ENCODE measurements around the gene ZDHHC12. TPM values are rescaled to one million over a fixed set of nuclear protein-coding genes. Genes with fewer than 3 reads are reported as not detected.

ZDHHC12 gene
- total RNA-seq, 1 donor from 2014 or later = 18.2 TPM

DNA sequence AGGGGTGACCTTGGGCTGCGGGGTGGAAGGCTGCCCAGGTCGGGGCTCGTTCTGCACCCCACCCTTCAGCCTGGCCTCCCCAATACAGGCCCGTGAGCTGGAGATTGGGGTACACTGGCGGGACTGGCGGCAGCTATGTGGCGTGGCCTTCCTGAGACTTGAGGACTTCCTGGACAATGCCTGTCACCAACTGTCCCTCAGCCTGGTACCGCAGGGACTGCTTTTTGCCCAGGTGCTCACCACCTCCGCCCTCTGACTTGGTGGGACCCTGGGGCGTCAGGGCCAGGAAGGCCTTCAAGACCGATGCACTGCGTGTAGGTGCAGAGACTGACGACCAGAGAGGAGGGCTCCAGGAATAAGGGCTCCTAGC, 10.5 kb downstream of the ZDHHC12 start:
- DNase-seq = no peak
- H3K36me3 Mint-ChIP-seq (ENCODE audit: unreplicated experiment) = no peaks in the 10 kb centered on the region
- no peaks in the 10 kb centered on the region for H3K9me3 Mint-ChIP-seq (ENCODE audit: unreplicated experiment)
- H3K4me3 Mint-ChIP-seq (ENCODE audit: unreplicated experiment) = no peak overlapping the region
- no peaks in the 10 kb centered on the region for H3K27me3 Mint-ChIP-seq (ENCODE audit: unreplicated experiment)
- TF ChIP-seq, protein P1, sequence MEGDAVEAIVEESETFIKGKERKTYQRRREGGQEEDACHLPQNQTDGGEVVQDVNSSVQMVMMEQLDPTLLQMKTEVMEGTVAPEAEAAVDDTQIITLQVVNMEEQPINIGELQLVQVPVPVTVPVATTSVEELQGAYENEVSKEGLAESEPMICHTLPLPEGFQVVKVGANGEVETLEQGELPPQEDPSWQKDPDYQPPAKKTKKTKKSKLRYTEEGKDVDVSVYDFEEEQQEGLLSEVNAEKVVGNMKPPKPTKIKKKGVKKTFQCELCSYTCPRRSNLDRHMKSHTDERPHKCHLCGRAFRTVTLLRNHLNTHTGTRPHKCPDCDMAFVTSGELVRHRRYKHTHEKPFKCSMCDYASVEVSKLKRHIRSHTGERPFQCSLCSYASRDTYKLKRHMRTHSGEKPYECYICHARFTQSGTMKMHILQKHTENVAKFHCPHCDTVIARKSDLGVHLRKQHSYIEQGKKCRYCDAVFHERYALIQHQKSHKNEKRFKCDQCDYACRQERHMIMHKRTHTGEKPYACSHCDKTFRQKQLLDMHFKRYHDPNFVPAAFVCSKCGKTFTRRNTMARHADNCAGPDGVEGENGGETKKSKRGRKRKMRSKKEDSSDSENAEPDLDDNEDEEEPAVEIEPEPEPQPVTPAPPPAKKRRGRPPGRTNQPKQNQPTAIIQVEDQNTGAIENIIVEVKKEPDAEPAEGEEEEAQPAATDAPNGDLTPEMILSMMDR (IDR thresholded peaks at IDR 0.05; ENCODE audit: partially characterized antibody, unreplicated experiment) = no peak
- H3K4me1 Mint-ChIP-seq (ENCODE audit: low read depth, unreplicated experiment) = no peaks in the 10 kb centered on the region
- no peak overlapping the region for H3K27ac Mint-ChIP-seq (ENCODE audit: unreplicated experiment)

DNA sequence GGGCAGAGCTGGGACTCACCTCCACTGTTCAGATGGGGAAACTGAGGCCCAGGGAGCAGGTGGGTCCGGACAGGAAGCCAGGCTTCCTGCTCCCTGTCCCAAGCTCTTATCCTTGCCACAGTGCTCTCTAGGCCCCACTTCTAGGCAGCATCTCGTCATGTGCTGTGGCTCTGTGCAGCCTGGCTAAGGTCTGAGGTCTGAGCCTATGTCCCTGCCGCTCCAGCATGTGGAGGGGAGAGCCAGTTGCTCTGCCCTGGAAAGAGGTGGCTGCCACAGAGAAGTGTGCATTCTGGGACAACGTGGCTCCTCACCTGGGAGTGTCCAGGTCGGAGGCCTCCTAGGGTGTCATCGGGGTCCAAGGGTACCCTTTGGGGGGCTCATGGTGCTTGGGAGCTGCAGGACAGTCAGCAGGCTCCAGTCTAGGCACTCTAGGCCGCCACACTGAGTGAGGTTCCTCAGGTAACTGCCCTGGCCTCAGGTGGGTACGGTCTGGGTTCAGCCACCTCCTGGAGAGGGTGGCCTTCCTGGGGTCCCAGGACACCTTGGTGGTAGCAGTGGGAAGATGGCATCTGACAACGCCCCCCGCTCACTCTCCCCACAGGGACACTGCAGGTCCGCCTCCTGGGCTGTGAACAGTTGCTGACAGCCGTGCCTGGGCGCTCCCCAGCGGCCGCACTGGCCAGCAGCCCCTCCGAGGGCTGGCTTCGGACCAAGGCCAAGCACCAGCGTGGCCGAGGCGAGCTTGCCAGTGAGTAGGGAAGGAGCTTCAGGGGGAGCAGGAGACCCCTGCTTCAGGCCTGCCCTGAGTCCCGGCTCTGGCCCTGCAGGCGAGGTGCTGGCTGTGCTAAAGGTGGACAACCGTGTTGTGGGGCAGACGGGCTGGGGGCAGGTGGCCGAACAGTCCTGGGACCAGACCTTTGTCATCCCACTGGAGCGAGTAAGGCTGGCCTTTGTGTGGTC, 11.2 kb downstream of the ZDHHC12 start:
- no peak for DNase-seq
- Mint-ChIP-seq H3K4me1 (ENCODE audit: low read depth, unreplicated experiment) (no peaks in the 10 kb centered on the region), H3K9me3 (ENCODE audit: unreplicated experiment) (no peaks in the 10 kb centered on the region), H3K27me3 (ENCODE audit: unreplicated experiment) (no peaks in the 10 kb centered on the region), H3K36me3 (ENCODE audit: unreplicated experiment) (no peaks in the 10 kb centered on the region), H3K27ac (ENCODE audit: unreplicated experiment) (no peak overlapping the region), H3K4me3 (ENCODE audit: unreplicated experiment) (no peak overlapping the region)
- TF ChIP-seq, protein P1 (IDR thresholded peaks at IDR 0.05; ENCODE audit: partially characterized antibody, unreplicated experiment) = no peak

DNA sequence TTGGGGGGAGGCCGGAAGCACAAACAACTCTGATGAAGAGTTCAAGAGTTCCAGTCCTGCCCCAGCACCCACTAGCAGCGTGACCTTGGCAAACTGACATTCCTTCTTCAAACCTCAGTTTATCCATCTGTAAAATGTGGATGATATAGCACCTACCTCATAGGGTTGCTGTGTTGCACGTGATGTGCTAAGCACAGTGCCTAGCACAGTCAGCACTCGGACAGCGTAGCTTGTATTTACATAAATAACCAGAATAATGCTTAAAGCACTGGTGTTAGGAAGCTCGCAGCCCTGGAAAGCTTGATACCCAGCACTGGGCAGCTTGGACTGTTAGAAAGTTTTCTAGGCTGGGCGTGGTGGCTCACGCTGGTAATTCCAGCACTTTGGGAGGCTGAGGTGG, 16.5 kb downstream of the ZDHHC12 start:
- no peaks in the 10 kb centered on the region for H3K9me3 Mint-ChIP-seq (ENCODE audit: unreplicated experiment)
- H3K4me1 Mint-ChIP-seq (ENCODE audit: low read depth, unreplicated experiment) = no peaks in the 10 kb centered on the region
- no peak for DNase-seq
- TF ChIP-seq, protein P1 (IDR thresholded peaks at IDR 0.05; ENCODE audit: partially characterized antibody, unreplicated experiment) = no peak
- H3K4me3 Mint-ChIP-seq (ENCODE audit: unreplicated experiment) = no peak overlapping the region
- no peak overlapping the region for H3K27ac Mint-ChIP-seq (ENCODE audit: unreplicated experiment)
- H3K27me3 Mint-ChIP-seq (ENCODE audit: unreplicated experiment) = no peaks in the 10 kb centered on the region
- H3K36me3 Mint-ChIP-seq (ENCODE audit: unreplicated experiment) = no peaks in the 10 kb centered on the region

DNA sequence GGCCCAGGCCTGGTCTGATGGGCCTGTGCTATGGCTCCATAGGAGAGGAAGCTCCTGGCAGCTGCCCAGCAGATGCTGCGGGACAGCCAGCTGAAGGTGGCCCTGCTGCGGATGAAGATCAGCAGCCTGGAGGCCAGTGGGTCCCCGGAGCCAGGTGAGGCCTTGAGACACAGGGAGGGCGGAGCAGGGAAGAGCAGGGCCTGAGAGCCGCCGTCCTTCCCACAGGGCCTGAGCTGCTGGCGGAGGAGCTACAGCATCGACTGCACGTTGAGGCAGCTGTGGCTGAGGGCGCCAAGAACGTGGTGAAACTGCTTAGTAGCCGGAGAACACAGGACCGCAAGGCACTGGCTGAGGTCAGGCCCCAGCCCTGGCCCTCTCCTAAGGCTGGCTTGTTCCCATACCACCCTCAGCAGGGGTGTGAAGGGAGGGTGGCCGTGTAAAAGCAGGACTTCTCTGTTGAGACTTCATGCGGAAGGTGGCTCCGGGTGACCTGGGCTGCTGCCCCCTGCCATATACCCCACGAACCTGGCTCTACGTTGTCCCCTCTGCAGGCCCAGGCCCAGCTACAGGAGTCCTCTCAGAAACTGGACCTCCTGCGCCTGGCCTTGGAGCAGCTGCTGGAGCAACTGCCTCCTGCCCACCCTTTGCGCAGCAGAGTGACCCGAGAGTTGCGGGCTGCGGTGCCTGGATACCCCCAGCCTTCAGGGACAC, 17.1 kb downstream of the ZDHHC12 start:
- H3K27me3 Mint-ChIP-seq (ENCODE audit: unreplicated experiment) = peaks cover 3% of the 10 kb centered on the region
- H3K27ac Mint-ChIP-seq (ENCODE audit: unreplicated experiment) = no peak overlapping the region
- DNase-seq = peak; percentile 43
- TF ChIP-seq, protein P1 (IDR thresholded peaks at IDR 0.05; ENCODE audit: partially characterized antibody, unreplicated experiment) = no peak
- no peaks in the 10 kb centered on the region for H3K9me3 Mint-ChIP-seq (ENCODE audit: unreplicated experiment)
- no peaks in the 10 kb centered on the region for H3K36me3 Mint-ChIP-seq (ENCODE audit: unreplicated experiment)
- H3K4me3 Mint-ChIP-seq (ENCODE audit: unreplicated experiment) = no peak overlapping the region
- H3K4me1 Mint-ChIP-seq (ENCODE audit: low read depth, unreplicated experiment) = no peaks in the 10 kb centered on the region

DNA sequence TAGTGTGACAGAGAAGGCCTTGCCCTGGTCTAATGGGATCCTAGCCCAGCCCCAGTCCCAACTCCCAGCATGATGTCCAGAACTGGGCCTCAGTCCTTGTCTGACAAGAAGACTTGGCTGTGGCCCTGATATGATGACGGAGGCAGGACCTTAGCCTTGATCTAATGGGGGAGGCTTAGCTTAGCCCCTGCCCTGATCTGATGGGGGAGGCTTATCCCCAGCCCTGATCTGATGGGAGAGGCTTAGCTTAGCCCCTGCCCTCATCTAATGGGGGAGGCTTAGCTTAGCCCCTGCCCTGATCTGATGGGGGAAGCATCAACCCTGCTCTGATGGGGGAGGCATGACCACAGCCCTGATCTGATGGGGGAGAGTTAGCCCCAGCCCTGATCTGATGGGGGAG, 17.9 kb downstream of the ZDHHC12 start:
- H3K27me3 Mint-ChIP-seq (ENCODE audit: unreplicated experiment) = peaks cover 3% of the 10 kb centered on the region
- no peaks in the 10 kb centered on the region for H3K9me3 Mint-ChIP-seq (ENCODE audit: unreplicated experiment)
- H3K27ac Mint-ChIP-seq (ENCODE audit: unreplicated experiment) = no peak overlapping the region
- H3K36me3 Mint-ChIP-seq (ENCODE audit: unreplicated experiment) = no peaks in the 10 kb centered on the region
- H3K4me1 Mint-ChIP-seq (ENCODE audit: low read depth, unreplicated experiment) = no peaks in the 10 kb centered on the region
- no peak overlapping the region for H3K4me3 Mint-ChIP-seq (ENCODE audit: unreplicated experiment)
- no peak for DNase-seq
- TF ChIP-seq, protein P1 (IDR thresholded peaks at IDR 0.05; ENCODE audit: partially characterized antibody, unreplicated experiment) = no peak

Measured in glutamatergic neuron (in vitro differentiated cells).